AG08395 (cell line): ENCODE measurements around the gene TOX2.

Source experiments
- DNase-seq: peaks from one replicate; pipeline ENCODE4 v3.0.0; 2012; ENCODE audit warnings: mixed read lengths, low spot score

TOX2 gene

GRCh38 chr20:43996240-43996930 is 81.7 kb downstream of the TOX2 start:
- DNase-seq: no peak

DNA sequence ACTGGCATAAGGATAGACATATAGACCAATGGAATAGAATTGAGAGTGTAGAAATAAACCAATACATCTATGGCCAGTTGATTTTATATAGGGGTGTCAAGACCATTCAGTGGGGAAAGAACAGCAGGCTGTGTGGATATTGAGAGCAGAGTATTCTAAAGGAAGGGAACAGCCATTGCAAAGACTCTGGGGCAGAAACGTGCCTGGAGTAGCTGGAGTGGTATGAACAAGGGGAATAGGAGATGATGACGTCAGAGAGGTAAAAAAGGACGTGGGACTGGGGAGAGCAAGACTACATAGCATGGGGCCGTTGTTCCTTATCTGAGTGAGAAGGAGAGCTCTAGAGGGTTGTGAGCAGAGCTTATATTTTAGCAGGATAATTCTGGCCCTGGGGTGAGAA is 85.2 kb downstream of the TOX2 start:
- DNase-seq: no peak

GRCh38 chr20:44001667-44002596 is 87.3 kb downstream of the TOX2 start:
- DNase-seq: no peak

DNA sequence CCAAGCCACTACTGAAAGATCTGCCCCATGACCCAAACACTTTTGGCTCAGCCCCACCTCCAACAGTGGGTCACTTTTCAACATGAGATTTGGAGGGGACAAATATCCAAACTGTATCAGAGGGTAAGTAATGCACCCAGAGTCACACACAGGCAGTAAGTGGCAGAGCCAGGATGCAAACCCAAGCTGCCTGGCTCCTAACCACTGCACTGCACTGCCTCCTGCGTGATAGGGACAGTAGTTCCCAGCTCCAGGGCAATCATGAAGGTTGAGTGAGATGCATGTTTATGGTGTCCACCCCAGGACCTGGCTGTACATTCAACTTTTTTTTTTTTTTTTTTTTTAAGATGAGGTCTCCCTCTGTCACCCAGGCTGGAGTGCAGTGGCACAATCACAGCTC is 88.2 kb downstream of the TOX2 start:
- DNase-seq: no peak

GRCh38 chr20:44003609-44004008 is 89.0 kb downstream of the TOX2 start:
- no peak for DNase-seq

DNA sequence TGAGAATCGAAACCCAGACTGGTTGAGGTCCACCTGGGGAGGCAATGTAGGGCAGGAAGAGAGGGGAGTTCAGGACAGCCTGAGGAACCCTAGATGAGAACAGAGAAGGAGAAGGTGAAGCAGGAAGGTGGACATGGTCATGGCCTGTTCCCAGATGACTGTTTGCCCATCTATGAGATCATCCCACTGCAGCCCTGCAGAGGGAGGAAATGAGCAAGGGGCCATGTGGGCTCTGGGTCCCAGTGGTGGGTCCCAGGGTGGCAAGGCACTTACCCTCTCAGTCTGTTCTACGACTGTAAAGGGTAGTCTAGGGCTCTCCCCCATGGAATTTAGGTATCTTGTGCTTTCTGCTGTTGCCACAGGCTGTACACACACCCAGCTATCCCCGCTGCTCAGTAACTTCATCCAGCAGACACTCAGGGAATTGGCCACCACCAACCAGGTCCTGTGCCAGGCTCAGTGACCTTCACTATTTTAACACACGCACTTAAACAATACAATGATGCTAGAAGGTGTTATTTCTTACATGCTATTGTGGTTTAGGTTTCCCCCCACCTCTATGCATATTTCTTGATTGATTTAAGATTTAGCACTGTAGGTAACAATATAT is 89.8 kb downstream of the TOX2 start:
- DNase-seq: no peak

GRCh38 chr20:44005661-44006060 is 91.0 kb downstream of the TOX2 start:
- DNase-seq: no peak

GRCh38 chr20:44006126-44006525 is 91.5 kb downstream of the TOX2 start:
- no peak for DNase-seq

GRCh38 chr20:44006578-44006977 is 91.9 kb downstream of the TOX2 start:
- no peak for DNase-seq

DNA sequence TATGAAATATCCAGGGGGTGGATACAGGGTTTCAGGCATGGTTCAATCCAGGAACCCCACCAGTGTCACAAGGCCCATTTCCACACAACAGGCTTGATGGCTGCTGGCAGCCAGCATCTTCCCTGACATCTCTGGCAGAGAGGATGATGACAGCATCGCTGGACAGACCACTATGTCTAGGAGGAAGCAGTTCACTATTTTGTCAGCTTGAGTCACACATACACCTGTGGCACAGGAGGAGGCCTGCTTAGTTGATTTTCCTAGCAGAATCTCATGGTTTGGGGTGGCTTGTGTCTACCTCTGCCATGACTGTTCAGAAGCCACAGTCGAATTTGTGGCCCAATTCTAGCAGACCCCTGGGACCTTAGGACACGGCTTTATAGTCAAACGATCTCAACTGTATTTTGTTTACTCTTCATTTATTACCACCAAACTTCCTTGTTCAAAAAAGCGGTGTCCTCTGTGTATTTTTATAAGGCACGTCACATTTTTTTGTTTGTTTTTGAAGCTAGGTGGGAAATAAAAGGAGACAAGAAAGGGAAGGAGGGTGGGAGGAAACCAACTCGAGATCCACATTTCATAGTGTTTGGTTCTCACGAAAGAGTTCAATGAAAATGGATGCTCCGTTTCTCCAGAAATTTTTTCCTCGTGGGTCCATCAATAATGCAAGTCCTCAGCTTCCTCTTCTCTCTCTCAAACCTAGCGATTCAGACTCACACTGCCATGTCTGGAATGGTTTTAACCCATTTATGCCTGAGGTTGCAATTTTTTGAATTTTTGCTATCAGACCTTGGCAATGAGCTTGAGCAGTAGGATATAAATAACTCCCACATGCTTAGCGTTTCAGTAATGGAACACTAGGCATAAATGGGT is 94.4 kb downstream of the TOX2 start:
- DNase-seq: no peak

GRCh38 chr20:44009679-44009992 is 95.0 kb downstream of the TOX2 start:
- no peak for DNase-seq

DNA sequence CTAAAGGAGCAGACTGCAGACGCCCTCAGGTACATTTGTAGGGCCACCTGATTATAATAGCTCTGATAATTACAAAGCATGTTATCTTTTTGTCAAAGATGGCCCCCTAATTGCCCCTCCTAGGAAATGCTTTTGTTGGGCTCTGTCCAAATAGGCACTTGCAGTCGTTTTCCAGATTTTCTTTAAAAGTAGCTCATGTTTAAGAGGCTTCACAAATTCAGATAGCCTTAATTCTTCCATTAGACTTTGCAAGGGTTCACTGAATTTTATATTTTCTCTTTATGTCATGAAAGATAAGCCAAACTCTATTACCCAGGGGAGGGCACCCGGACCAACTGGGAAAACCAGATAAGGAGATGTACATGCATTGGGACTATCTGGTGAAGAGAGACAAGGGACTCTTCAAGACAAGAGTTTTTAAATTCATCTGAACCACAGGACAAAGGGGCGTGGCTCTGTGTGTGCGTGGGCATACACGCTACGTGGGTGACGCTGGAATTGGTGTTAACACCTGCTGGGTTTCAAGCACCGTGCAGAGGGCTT is 95.6 kb downstream of the TOX2 start:
- no peak for DNase-seq

DNA sequence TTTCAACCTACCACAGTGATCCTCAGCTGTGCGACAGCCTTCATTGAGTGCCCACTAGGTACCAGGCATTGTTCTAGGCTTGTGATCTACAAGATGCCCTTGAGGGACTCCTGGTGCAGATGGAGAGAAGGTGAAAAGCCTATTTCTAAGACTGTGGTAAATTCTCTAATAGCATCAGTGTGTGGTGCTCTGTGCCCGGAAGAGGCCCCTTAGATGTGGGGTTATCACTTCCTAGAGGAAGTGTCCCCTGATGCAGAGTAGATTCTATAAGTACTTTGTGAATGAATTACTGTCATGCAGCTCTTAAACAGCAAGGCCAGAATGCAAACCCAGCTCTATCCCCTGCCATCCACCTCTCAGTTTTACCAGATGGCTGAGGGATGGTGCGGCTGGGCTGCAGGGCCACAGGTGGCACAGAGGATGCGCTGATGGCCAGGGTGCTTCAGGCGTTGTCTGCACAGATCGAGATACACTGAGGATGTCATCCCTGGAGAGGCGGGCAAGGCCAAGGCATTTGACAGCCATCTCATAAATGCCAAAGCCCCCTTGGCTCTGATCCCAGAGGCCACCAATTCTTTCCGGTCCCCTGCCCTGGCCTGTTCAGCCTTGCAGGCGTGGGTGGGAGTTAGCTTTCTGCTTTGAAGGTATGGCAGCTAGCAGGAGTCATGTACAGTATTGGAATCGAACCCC is 96.7 kb downstream of the TOX2 start:
- no peak for DNase-seq

DNA sequence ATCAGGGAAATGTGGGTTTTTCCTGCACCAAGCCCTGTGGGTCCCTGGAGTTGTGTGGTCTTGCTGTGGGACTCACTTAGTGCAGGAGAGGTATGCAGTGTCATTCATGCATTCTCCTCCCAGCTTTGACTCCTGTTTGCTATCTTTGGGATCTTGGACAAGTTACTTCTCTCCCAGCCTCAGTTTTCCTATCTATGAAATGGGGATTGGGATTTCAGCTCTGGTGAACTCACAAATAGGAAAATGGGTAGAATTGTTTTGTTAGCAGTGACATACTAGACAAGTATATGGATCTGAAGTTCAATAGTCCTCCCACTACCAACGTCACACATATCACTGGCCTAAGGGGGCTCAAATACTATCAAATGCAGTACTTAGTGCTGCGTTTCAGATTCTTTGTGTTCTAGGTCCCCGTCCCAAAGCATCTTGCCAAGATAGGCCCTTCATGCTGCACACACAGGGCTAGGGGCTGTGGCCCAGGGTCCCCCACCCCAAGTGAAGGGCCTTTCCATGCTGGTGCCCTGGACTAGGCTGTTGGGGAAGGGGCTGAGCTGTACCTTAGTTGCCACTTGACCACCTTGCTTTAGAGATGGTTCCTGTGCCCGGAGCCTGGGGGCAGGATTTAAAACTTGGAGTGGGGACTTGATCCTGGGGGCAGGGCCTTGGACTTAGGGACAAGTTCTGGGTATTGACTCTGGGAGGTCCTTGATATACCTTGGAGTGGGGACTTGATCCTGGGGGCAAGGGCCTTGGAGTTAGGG is 98.0 kb downstream of the TOX2 start:
- DNase-seq: no peak

- no peak for DNase-seq
These were observed 100.4 kb downstream of the TOX2 start for GRCh38 chr20:44014807-44015732.

DNA sequence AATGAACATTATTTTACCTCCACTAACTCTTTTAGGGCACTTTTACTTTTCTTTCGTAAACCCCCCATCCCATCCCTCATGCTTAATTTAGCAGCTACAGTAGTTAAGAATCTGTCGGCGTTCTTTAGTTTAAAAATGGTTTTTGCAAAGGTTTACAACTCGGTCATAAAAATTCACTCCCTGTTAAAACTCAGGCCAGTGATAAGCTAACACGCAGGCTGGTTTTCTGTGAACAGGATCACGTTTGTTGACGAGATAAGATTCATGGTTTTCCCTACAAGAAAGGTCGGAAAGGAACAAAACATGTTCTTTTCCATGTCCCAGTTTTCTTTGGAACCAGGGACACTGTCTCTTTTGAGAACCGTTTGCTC is 101.1 kb downstream of the TOX2 start:
- DNase-seq: no peak

- DNase-seq: no peak
These were observed 101.9 kb downstream of the TOX2 start for GRCh38 chr20:44016525-44016924.

- DNase-seq: no peak
These were observed 102.6 kb downstream of the TOX2 start for GRCh38 chr20:44017211-44017610.

GRCh38 chr20:44017905-44018258 is 103.2 kb downstream of the TOX2 start:
- no peak for DNase-seq
